Left ventricle myocardium inferior (tissue), 1 donor: ENCODE data around the gene RMI2. TPM values are rescaled to one million over a fixed set of nuclear protein-coding genes. Genes with fewer than 3 reads are reported as not detected.

Source experiments
- DNase-seq: peaks from one replicate; pipeline ENCODE4 v3.0.0-alpha.2; 2020
- H3K27ac ChIP-seq: fragments of 200-600 bp; replicated peaks from 2 replicates; pipeline ENCODE4 v1.8.0; 2021
- H3K27me3 ChIP-seq: fragments of 200-600 bp; 2 replicates; pipeline ENCODE4 v1.8.0; 2021; ENCODE audit warnings: low read depth
- H3K36me3 ChIP-seq: fragments of 200-600 bp; 2 replicates; pipeline ENCODE4 v1.8.0; 2021
- H3K4me1 ChIP-seq: fragments of 200-600 bp; 2 replicates; pipeline ENCODE4 v1.8.0; 2021
- H3K4me3 ChIP-seq: fragments of 200-600 bp; 2 replicates; pipeline ENCODE4 v1.8.0; 2021; ENCODE audit warnings: mild to moderate bottlenecking, moderate library complexity
- H3K9me3 ChIP-seq: fragments of 200-600 bp; replicated peaks from 2 replicates; pipeline ENCODE4 v1.8.0; 2021
- CTCF ChIP-seq: fragments of 200-600 bp; IDR thresholded peaks from 2 replicates; pipeline ENCODE4 v1.8.0; 2021; ENCODE audit warnings: antibody characterized with exemption, mild to moderate bottlenecking, borderline replicate concordance
- intact Hi-C: fragments of 100-400 bp; cut with micrococcal nuclease; formaldehyde crosslinking; loops from one replicate; pipeline ENCODE4 v1.11.0; 2022
- microRNA-seq: library from miRNA; unstranded; fragments of <30 nt; microRNA quantifications from one replicate; pipeline ENCODE4 v1.2.0, GENCODE V29; 2020
- total RNA-seq: library from RNA; stranded (reverse); fragmentation: NEBNext Ultra II Directional; extraction: Animal tissue kit (Norgen Biotek cat#: 25700); gene quantifications from one replicate; pipeline ENCODE4 v1.2.1, GENCODE V29; 2021
- donor health status: DM: no; HTN: yes; CAD: no; lungs with severe emphysema.

The RMI2 gene
- total RNA-seq, 1 donor from 2014 or later: 0.60 TPM

GRCh38 chr16:11400076-11400475 is 54.8 kb downstream of the RMI2 start:
- Histone ChIP-seq H3K36me3 (no peaks in the 10 kb centered on the region), H3K4me3 (no peak overlapping the region), H3K27ac (no peak overlapping the region), H3K4me1 (peaks cover 18% of the 10 kb centered on the region), H3K27me3 (peaks cover 9% of the 10 kb centered on the region), H3K9me3 (no peaks in the 10 kb centered on the region)
- TF ChIP-seq CTCF: no peak
- no peak for DNase-seq
- intact Hi-C loops: no loop called here

Small RNA genes lying within 50 kb of the gene (microRNA-seq; reads per million reads assigned to microRNA genes)
- gene MIR548H2: not detected

Other genes with a start within 250 kb of the RMI2 start
- 2.9 TPM for gene SOCS1, start 89.3 kb upstream of the RMI2 start, total RNA-seq
- not detected for gene TNP2, start 76.1 kb upstream of the RMI2 start, total RNA-seq
- not detected for gene PRM3, start 71.8 kb upstream of the RMI2 start, total RNA-seq
- gene PRM2, start 69.0 kb upstream of the RMI2 start, total RNA-seq: not detected
- gene PRM1, start 64.1 kb upstream of the RMI2 start, total RNA-seq: not detected
- gene LITAF, start 241.5 kb downstream of the RMI2 start, total RNA-seq: 55.6 TPM